HepG2 (cell line): Measurements from ENCODE around the gene NRG3. TPM values are rescaled to one million over a fixed set of nuclear protein-coding genes. Genes with fewer than 3 reads are reported as not detected.

Experiments used
- ATAC-seq: fragments of 200-7000 bp; cut with Tn5 transposase; 3 replicates; pipeline ENCODE4 v1.9.1; 2020; ENCODE audit warnings: mild to moderate bottlenecking, moderate library complexity
- BruUV-seq: library from RNA; stranded (reverse); fragments of 400-500 nt; replicated peaks from 2 replicates; lab custom pipeline; 2021; lab: Mats Ljungman, UMichigan
- CTCF ChIA-PET: fragments of 300-600 bp; formaldehyde crosslinking; extraction: SDS; loops from one replicate; lab custom pipeline; 2021; ENCODE audit warnings: low total read pairs, inconsistent platforms, low intra/inter-chr PET ratio; lab: Yijun Ruan, JAX
- POLR2A ChIA-PET: fragments of 350-600 bp; sonication (Branson Sonifier 250); formaldehyde crosslinking; loops from one replicate; lab custom pipeline; 2020; ENCODE audit warnings: antibody characterized with exemption, inconsistent platforms; lab: Yijun Ruan, JAX
- DNase-seq: peaks from one replicate; pipeline ENCODE4 v3.0.0-alpha.2; 2015; ENCODE audit warnings: low spot score
- FAIRE-seq: peaks from 3 replicates; lab custom pipeline; 2011; peaks lifted over from hg19 to GRCh38; lab: Jason Lieb, UNC
- H2AFZ ChIP-seq: one replicate; pipeline ENCODE4 v1.6.1; 2011; ENCODE audit warnings: low read length, inconsistent platforms
- H3K27ac ChIP-seq: fragments of 300-600 bp; 3 replicates; pipeline ENCODE4 v1.8.0; 2011; ENCODE audit warnings: mixed run types, mild to moderate bottlenecking, mixed read lengths, low read length, inconsistent platforms; ENCODE audit not compliant: insufficient read depth; ENCODE audit errors: extremely low read length
- H3K27me3 ChIP-seq, 2 experiments: fragments of 200-600 bp in 1 of 2; 2 replicates in 1 of 2; 3 replicates in 1 of 2; pipeline versions ENCODE4 v1.6.0 to v1.8.0; 2011; ENCODE audit warnings: low read length in 2 of 2, mild to moderate bottlenecking in 2 of 2, moderate library complexity in 2 of 2, inconsistent platforms in 1 of 2; ENCODE audit not compliant: insufficient read depth in 2 of 2, control insufficient read depth in 1 of 2
- H3K36me3 ChIP-seq, 2 experiments: fragments of 200-600 bp in 1 of 2; replicated peaks in 1 of 2; 2 replicates in 1 of 2; 3 replicates in 1 of 2; pipeline versions ENCODE4 v1.5.1 to v1.8.0; 2011; ENCODE audit warnings: low read length in 2 of 2, inconsistent platforms in 1 of 2; ENCODE audit not compliant: insufficient read depth in 2 of 2, control insufficient read depth in 1 of 2
- H3K4me1 ChIP-seq: 2 replicates; pipeline ENCODE4 v1.5.1; 2012; ENCODE audit warnings: low read length, inconsistent platforms; ENCODE audit not compliant: insufficient read depth
- H3K4me2 ChIP-seq: 2 replicates; pipeline ENCODE4 v1.6.0; 2011; ENCODE audit warnings: low read depth, low read length, inconsistent platforms
- H3K4me3 ChIP-seq, 3 experiments: fragments of 200-600 bp in 1 of 3; sonication (generic), shearing (Covaris generic) in 1 of 3; replicated peaks in 1 of 3; 2 replicates each; pipeline ENCODE4 v1.5.1; 2011 to 2016; ENCODE audit warnings: low read length in 3 of 3, inconsistent platforms in 2 of 3, low read depth in 2 of 3, mild to moderate bottlenecking in 2 of 3, control low read depth in 1 of 3, mixed read lengths in 1 of 3; ENCODE audit not compliant: insufficient read depth in 1 of 3
- H3K79me2 ChIP-seq: one replicate; pipeline ENCODE4 v1.6.1; 2011; ENCODE audit warnings: low read length, inconsistent platforms; ENCODE audit not compliant: insufficient read depth
- H3K9ac ChIP-seq: 2 replicates; pipeline ENCODE4 v1.6.0; 2011; ENCODE audit warnings: mild to moderate bottlenecking, low read depth, low read length, inconsistent platforms; ENCODE audit not compliant: insufficient read depth
- H3K9me3 ChIP-seq: 2 replicates; pipeline ENCODE4 v1.5.1; 2012; ENCODE audit warnings: mild to moderate bottlenecking, low read length
- H4K20me1 ChIP-seq: 2 replicates; pipeline ENCODE4 v1.6.0; 2011; ENCODE audit warnings: inconsistent platforms, mild to moderate bottlenecking, low read length, moderate library complexity; ENCODE audit not compliant: insufficient read depth
- CENPX ChIP-seq: sonication (generic); formaldehyde crosslinking; IDR thresholded peaks from 2 replicates; pipeline ENCODE4 v1.9.0; 2021; ENCODE audit warnings: mild to moderate bottlenecking, missing genetic modification reagents, moderate library complexity
- GPBP1L1 ChIP-seq: sonication (generic); formaldehyde crosslinking; IDR thresholded peaks from 2 replicates; pipeline ENCODE4 v1.5.0; 2020; ENCODE audit warnings: mild to moderate bottlenecking, missing genetic modification reagents
- GZF1 ChIP-seq: sonication (generic); formaldehyde crosslinking; IDR thresholded peaks from 2 replicates; pipeline ENCODE4 v1.5.1; 2020; ENCODE audit warnings: mild to moderate bottlenecking, missing genetic modification reagents
- HMGA1 ChIP-seq: sonication (generic); formaldehyde crosslinking; conservative IDR thresholded peaks from 2 replicates; pipeline ENCODE4 v1.4.0; 2020; ENCODE audit warnings: missing genetic modification reagents
- HOXA7 ChIP-seq: sonication (generic); formaldehyde crosslinking; IDR thresholded peaks from 2 replicates; pipeline ENCODE4 v1.8.1; 2022; ENCODE audit warnings: mild to moderate bottlenecking, missing genetic modification reagents, moderate library complexity
- KLF9 ChIP-seq: IDR thresholded peaks from 2 replicates; pipeline ENCODE4 v1.6.1; 2016; ENCODE audit warnings: low read depth
- MAFK ChIP-seq, 2 experiments: IDR thresholded peaks in 1 of 2; conservative IDR thresholded peaks in 1 of 2; 2 replicates each; pipeline ENCODE4 v1.6.1; 2011; ENCODE audit warnings: improper control_type of control experiment in 2 of 2, low read length in 2 of 2
- TEAD2 ChIP-seq: sonication (generic); formaldehyde crosslinking; IDR thresholded peaks from 2 replicates; pipeline ENCODE4 v1.9.0; 2021; ENCODE audit warnings: missing genetic modification reagents
- USF2 ChIP-seq, 2 experiments: sonication (generic) in 1 of 2; formaldehyde crosslinking in 1 of 2; IDR thresholded peaks; 2 replicates each; pipeline versions ENCODE4 v1.5.1 to v1.6.1; 2011 to 2020; ENCODE audit warnings: borderline replicate concordance in 1 of 2, low read depth in 1 of 2, low read length in 1 of 2, mild to moderate bottlenecking in 1 of 2, missing genetic modification reagents in 1 of 2, moderate library complexity in 1 of 2
- ZNF281 ChIP-seq: sonication (generic); formaldehyde crosslinking; IDR thresholded peaks from 2 replicates; pipeline ENCODE4 v1.4.0; 2020; ENCODE audit warnings: missing genetic modification reagents, borderline replicate concordance
- in situ Hi-C: cut with HindIII; loops from 2 replicates; pipeline ENCODE4 v1.10.0; 2017; ENCODE audit warnings: low pct_unique_long_range_greater_than_20kb; ENCODE audit not compliant: extremely low pct_ligation_motif_present
- intact Hi-C: fragments of 100-400 bp; cut with micrococcal nuclease; formaldehyde crosslinking; loops from one replicate; pipeline ENCODE4 v1.10.0; 2022; ENCODE audit not compliant: unreplicated experiment
- polyA plus RNA-seq, 8 experiments: library from polyadenylated mRNA; depleted of rRNA in 3 of 8; stranded (reverse) in 7 of 8; unstranded in 1 of 8; fragments of >200 nt; fragmentation: Illumina TruSeq in 4 of 8; extraction: Trizol in 4 of 8; gene quantifications; 2 replicates each; pipeline versions ENCODE4 v1.2.1 to v1.2.3, GENCODE V29; 2011 to 2016; ENCODE audit warnings: low read depth in 4 of 8, missing spikeins in 1 of 8, mixed read lengths in 1 of 8; ENCODE audit not compliant: insufficient read depth in 1 of 8
- total RNA-seq, 5 experiments: library from RNA; depleted of rRNA; stranded (reverse); fragments of >200 nt; fragmentation: Illumina TruSeq; extraction: Trizol; gene quantifications; 2 replicates each; pipeline ENCODE4 v1.2.3, GENCODE V29; 2016; ENCODE audit warnings: low read depth in 1 of 5

The NRG3 gene
- total and polyA plus RNA-seq, 2 of the 13 experiments (the other 11 are each of a cell fraction or from before 2014, with no cell fraction given), result not detected

- Histone ChIP-seq H3K4me3 (no peak overlapping the region), H3K36me3 (no peaks in the 10 kb centered on the region), H3K9me3 (peaks cover 99% of the 10 kb centered on the region), H3K27me3 (no peaks in the 10 kb centered on the region)
- CTCF ChIA-PET, result no interaction called here
- BruUV-seq, result no TSS peak
- TF ChIP-seq GPBP1L1, result no peak
- TF ChIP-seq KLF9, result no peak
- no peak for TF ChIP-seq ZNF281 (CRISPR knock-in tag)
- no peak for TF ChIP-seq TEAD2
- no peak for TF ChIP-seq CENPX (CRISPR knock-in tag)
- TF ChIP-seq, all 625 proteins: peak for 0
- no peak for DNase-seq
- Histone ChIP-seq H3K27ac (no peak overlapping the region), H4K20me1 (no peaks in the 10 kb centered on the region), H3K4me1 (no peaks in the 10 kb centered on the region), H3K9ac (no peak overlapping the region), H2AFZ (no peak overlapping the region), H3K79me2 (no peaks in the 10 kb centered on the region), H3K4me2 (no peak overlapping the region)
- no peak for ATAC-seq
- intact Hi-C loops (no loop called here), in situ Hi-C loops (no loop called here)
- no peak for FAIRE-seq
- POLR2A ChIA-PET, result no interaction called here
Measured at GRCh38 chr10:82037076-82037475, 162.1 kb downstream of the NRG3 start.

GRCh38 chr10:82038587-82038986 lies 163.6 kb downstream of the NRG3 start:
- peaks cover 97% of the 10 kb centered on the region for H3K9me3 ChIP-seq
- no peaks in the 10 kb centered on the region for H3K4me1 ChIP-seq
- ChIA-PET POLR2A (no interaction called here), CTCF (no interaction called here)
- BruUV-seq, result no TSS peak
- no peak overlapping the region for H2AFZ ChIP-seq
- FAIRE-seq, result no peak
- ATAC-seq, result no peak
- in situ Hi-C loops, result no loop called here
- H3K27me3 ChIP-seq, result no peaks in the 10 kb centered on the region
- H3K9ac ChIP-seq, result no peak overlapping the region
- H3K4me2 ChIP-seq, result no peak overlapping the region
- no peaks in the 10 kb centered on the region for H4K20me1 ChIP-seq
- DNase-seq, result no peak
- intact Hi-C loops, result no loop called here
- no peak overlapping the region for H3K4me3 ChIP-seq
- H3K27ac ChIP-seq, result no peak overlapping the region
- H3K36me3 ChIP-seq, result no peaks in the 10 kb centered on the region
- no peaks in the 10 kb centered on the region for H3K79me2 ChIP-seq
- TF ChIP-seq USF2 (IDR thresholded peaks at IDR 0.05; ENCODE audit: low read depth, low read length) (no peak), USF2 (CRISPR knock-in tag; IDR thresholded peaks at IDR 0.05; ENCODE audit: borderline replicate concordance) (no peak), HOXA7 (CRISPR knock-in tag) (no peak), HMGA1 (CRISPR knock-in tag) (no peak), GZF1 (CRISPR knock-in tag) (no peak), MAFK (conservative IDR thresholded peaks at IDR 0.05 in 1 of 2, IDR thresholded peaks at IDR 0.05 in 1 of 2; ENCODE audit: low read length in 2 of 2) (no peak)
